ENCODE measurements around the gene C1QB.

The C1QB gene

GRCh38 chr1:22635436-22635835 lies 17.6 kb upstream of the C1QB start:
- Histone ChIP-seq H3K4me3 (ENCODE audit: low read depth, low read length) (no peak overlapping the region), H3K36me3 (ENCODE audit: control insufficient read depth, insufficient read depth, low read length) (no peaks in the 10 kb centered on the region), H3K27ac (ENCODE audit: low read depth, low read length) (no peak overlapping the region), H3K9me3 (ENCODE audit: control insufficient read depth, insufficient read depth, low read depth, low read length) (peaks cover 11% of the 10 kb centered on the region), H3K27me3 (ENCODE audit: control insufficient read depth, insufficient read depth, low read length) (no peaks in the 10 kb centered on the region), H3K4me1 (ENCODE audit: control insufficient read depth, insufficient read depth, low read length) (peaks cover 20% of the 10 kb centered on the region), H3K9ac (ENCODE audit: low read length) (no peak overlapping the region)

- H3K4me3 ChIP-seq (ENCODE audit: low read depth, low read length), result no peak within 1 kb of the TSS
- peaks cover 11% of the 10 kb centered on the region for H3K9me3 ChIP-seq (ENCODE audit: control insufficient read depth, insufficient read depth, low read depth, low read length)
- no peak within 1 kb of the TSS for H3K9ac ChIP-seq (ENCODE audit: low read length)
- 0 out of 2 replicates have a peak, but pooled peaks cover 3% of the 10 kb centered on the region for H3K27me3 ChIP-seq (ENCODE audit: control insufficient read depth, insufficient read depth, low read length)
- no peaks in the 10 kb centered on the region for H3K36me3 ChIP-seq (ENCODE audit: control insufficient read depth, insufficient read depth, low read length)
- no peak within 1 kb of the TSS for H3K27ac ChIP-seq (ENCODE audit: low read depth, low read length)
- H3K4me1 ChIP-seq (ENCODE audit: control insufficient read depth, insufficient read depth, low read length), result peaks cover 11% of the 10 kb centered on the region
Measured at GRCh38 chr1:22636353-22636752, 16.7 kb upstream of the C1QB start, which contains the start of gene C1QA. Gene C1QA (plus strand): TSS chr1:22636628. CDS start chr1:22637617, 989 bp downstream.

GRCh38 chr1:22636927-22637326 lies 16.1 kb upstream of the C1QB start:
- Histone ChIP-seq H3K4me1 (ENCODE audit: control insufficient read depth, insufficient read depth, low read length) (peaks cover 9% of the 10 kb centered on the region), H3K27me3 (ENCODE audit: control insufficient read depth, insufficient read depth, low read length) (0 out of 2 replicates have a peak, but pooled peaks cover 6% of the 10 kb centered on the region), H3K4me3 (ENCODE audit: low read depth, low read length) (no peak overlapping the region), H3K27ac (ENCODE audit: low read depth, low read length) (no peak overlapping the region), H3K36me3 (ENCODE audit: control insufficient read depth, insufficient read depth, low read length) (no peaks in the 10 kb centered on the region), H3K9ac (ENCODE audit: low read length) (no peak overlapping the region), H3K9me3 (ENCODE audit: control insufficient read depth, insufficient read depth, low read depth, low read length) (peaks cover 11% of the 10 kb centered on the region)

- Histone ChIP-seq H3K4me3 (ENCODE audit: low read depth, low read length) (no peak overlapping the region), H3K27ac (ENCODE audit: low read depth, low read length) (no peak overlapping the region), H3K9ac (ENCODE audit: low read length) (no peak overlapping the region), H3K36me3 (ENCODE audit: control insufficient read depth, insufficient read depth, low read length) (no peaks in the 10 kb centered on the region), H3K27me3 (ENCODE audit: control insufficient read depth, insufficient read depth, low read length) (0 out of 2 replicates have a peak, but pooled peaks cover 6% of the 10 kb centered on the region), H3K9me3 (ENCODE audit: control insufficient read depth, insufficient read depth, low read depth, low read length) (peaks cover 11% of the 10 kb centered on the region), H3K4me1 (ENCODE audit: control insufficient read depth, insufficient read depth, low read length) (peaks cover 9% of the 10 kb centered on the region)
Measured at GRCh38 chr1:22637907-22638445, 15.1 kb upstream of the C1QB start.

- peaks cover 11% of the 10 kb centered on the region for H3K9me3 ChIP-seq (ENCODE audit: control insufficient read depth, insufficient read depth, low read depth, low read length)
- no peak overlapping the region for H3K27ac ChIP-seq (ENCODE audit: low read depth, low read length)
- no peak overlapping the region for H3K4me3 ChIP-seq (ENCODE audit: low read depth, low read length)
- H3K9ac ChIP-seq (ENCODE audit: low read length), result no peak overlapping the region
- 0 out of 2 replicates have a peak, but pooled peaks cover 6% of the 10 kb centered on the region for H3K27me3 ChIP-seq (ENCODE audit: control insufficient read depth, insufficient read depth, low read length)
- H3K4me1 ChIP-seq (ENCODE audit: control insufficient read depth, insufficient read depth, low read length), result peaks cover 9% of the 10 kb centered on the region
- no peaks in the 10 kb centered on the region for H3K36me3 ChIP-seq (ENCODE audit: control insufficient read depth, insufficient read depth, low read length)
Measured at GRCh38 chr1:22638476-22639234, 14.4 kb upstream of the C1QB start.

- Histone ChIP-seq H3K9me3 (ENCODE audit: control insufficient read depth, insufficient read depth, low read depth, low read length) (peaks cover 10% of the 10 kb centered on the region), H3K27ac (ENCODE audit: low read depth, low read length) (no peak overlapping the region; the same call in 1 of the 2 replicates), H3K27me3 (ENCODE audit: control insufficient read depth, insufficient read depth, low read length) (0 out of 2 replicates have a peak, but pooled peaks cover 6% of the 10 kb centered on the region), H3K4me1 (ENCODE audit: control insufficient read depth, insufficient read depth, low read length) (peaks cover 9% of the 10 kb centered on the region), H3K4me3 (ENCODE audit: low read depth, low read length) (no peak overlapping the region), H3K9ac (ENCODE audit: low read length) (no peak overlapping the region), H3K36me3 (ENCODE audit: control insufficient read depth, insufficient read depth, low read length) (no peaks in the 10 kb centered on the region)
Measured at GRCh38 chr1:22639286-22639685, 13.8 kb upstream of the C1QB start.

GRCh38 chr1:22641247-22641646 lies 11.8 kb upstream of the C1QB start:
- Histone ChIP-seq H3K27me3 (ENCODE audit: control insufficient read depth, insufficient read depth, low read length) (peaks cover 9% of the 10 kb centered on the region; the same call in 1 of the 2 replicates), H3K9me3 (ENCODE audit: control insufficient read depth, insufficient read depth, low read depth, low read length) (no peaks in the 10 kb centered on the region), H3K9ac (ENCODE audit: low read length) (no peak overlapping the region), H3K36me3 (ENCODE audit: control insufficient read depth, insufficient read depth, low read length) (no peaks in the 10 kb centered on the region), H3K27ac (ENCODE audit: low read depth, low read length) (no peak overlapping the region), H3K4me1 (ENCODE audit: control insufficient read depth, insufficient read depth, low read length) (peaks cover 9% of the 10 kb centered on the region), H3K4me3 (ENCODE audit: low read depth, low read length) (no peak overlapping the region)

- Histone ChIP-seq H3K9ac (ENCODE audit: low read length) (no peak overlapping the region), H3K27ac (ENCODE audit: low read depth, low read length) (no peak overlapping the region), H3K36me3 (ENCODE audit: control insufficient read depth, insufficient read depth, low read length) (no peaks in the 10 kb centered on the region), H3K9me3 (ENCODE audit: control insufficient read depth, insufficient read depth, low read depth, low read length) (no peaks in the 10 kb centered on the region), H3K4me1 (ENCODE audit: control insufficient read depth, insufficient read depth, low read length) (peaks cover 9% of the 10 kb centered on the region), H3K4me3 (ENCODE audit: low read depth, low read length) (no peak overlapping the region), H3K27me3 (ENCODE audit: control insufficient read depth, insufficient read depth, low read length) (peaks cover 9% of the 10 kb centered on the region; the same call in 1 of the 2 replicates)
Measured at GRCh38 chr1:22641906-22642636, 11.0 kb upstream of the C1QB start.

GRCh38 chr1:22643381-22643780 lies 9.7 kb upstream of the C1QB start, which contains the start of gene C1QC:
Gene C1QC (plus strand): TSS chr1:22643633. CDS start chr1:22644024, 391 bp downstream.
- Histone ChIP-seq H3K36me3 (ENCODE audit: control insufficient read depth, insufficient read depth, low read length) (no peaks in the 10 kb centered on the region), H3K9me3 (ENCODE audit: control insufficient read depth, insufficient read depth, low read depth, low read length) (no peaks in the 10 kb centered on the region), H3K27ac (ENCODE audit: low read depth, low read length) (no peak within 1 kb of the TSS), H3K27me3 (ENCODE audit: control insufficient read depth, insufficient read depth, low read length) (peaks cover 9% of the 10 kb centered on the region; the same call in 1 of the 2 replicates), H3K9ac (ENCODE audit: low read length) (peak within 1 kb of the TSS; percentile 6), H3K4me1 (ENCODE audit: control insufficient read depth, insufficient read depth, low read length) (peaks cover 9% of the 10 kb centered on the region), H3K4me3 (ENCODE audit: low read depth, low read length) (no peak within 1 kb of the TSS)

GRCh38 chr1:22643928-22644327 lies 9.1 kb upstream of the C1QB start:
- Histone ChIP-seq H3K27ac (ENCODE audit: low read depth, low read length) (no peak overlapping the region), H3K4me1 (ENCODE audit: control insufficient read depth, insufficient read depth, low read length) (peaks cover 9% of the 10 kb centered on the region), H3K36me3 (ENCODE audit: control insufficient read depth, insufficient read depth, low read length) (no peaks in the 10 kb centered on the region)

More at GRCh38 chr1:22643928-22644327, 9.1 kb upstream of the C1QB start:
- peaks cover 9% of the 10 kb centered on the region; the same call in 1 of the 2 replicates for H3K27me3 ChIP-seq (ENCODE audit: control insufficient read depth, insufficient read depth, low read length)
- no peaks in the 10 kb centered on the region for H3K9me3 ChIP-seq (ENCODE audit: control insufficient read depth, insufficient read depth, low read depth, low read length)
- no peak overlapping the region for H3K4me3 ChIP-seq (ENCODE audit: low read depth, low read length)
- H3K9ac ChIP-seq (ENCODE audit: low read length), result peak overlapping the region; percentile 6

Data from HUES6 (cell line).